Mucosa of rectum (tissue), 2 donors: ENCODE results near the gene RBMS1.
A peak's percentile ranks its signal among the peaks of the same experiment; 100 is the strongest.

Experiments
- H3K27ac ChIP-seq, 2 donors: one replicate each; pipeline ENCODE4 v1.7.0; 2013; ENCODE audit warnings: inconsistent platforms in 2 of 2, low read depth in 2 of 2, low read length in 2 of 2
- H3K27me3 ChIP-seq, 2 donors: one replicate each; pipeline ENCODE4 v1.7.0; 2013; ENCODE audit warnings: low read length in 2 of 2; ENCODE audit not compliant: control insufficient read depth in 2 of 2, insufficient read depth in 2 of 2
- H3K36me3 ChIP-seq, 2 donors: one replicate each; pipeline ENCODE4 v1.7.0; 2013; ENCODE audit warnings: low read length in 2 of 2; ENCODE audit not compliant: control insufficient read depth in 2 of 2, insufficient read depth in 2 of 2
- H3K4me1 ChIP-seq, 2 donors: one replicate each; pipeline ENCODE4 v1.7.0; 2013; ENCODE audit warnings: low read length in 2 of 2, mild to moderate bottlenecking in 1 of 2; ENCODE audit not compliant: control insufficient read depth in 2 of 2, insufficient read depth in 2 of 2
- H3K4me3 ChIP-seq, 2 donors: one replicate each; pipeline ENCODE4 v1.7.0; 2013; ENCODE audit warnings: low read length in 2 of 2
- H3K9ac ChIP-seq, 2 donors: one replicate each; pipeline ENCODE4 v1.7.0; 2013; ENCODE audit warnings: low read length in 2 of 2, low read depth in 1 of 2, mild to moderate bottlenecking in 1 of 2
- H3K9me3 ChIP-seq, 2 donors: one replicate each; pipeline ENCODE4 v1.7.0; 2013; ENCODE audit warnings: low read length in 2 of 2; ENCODE audit not compliant: control insufficient read depth in 2 of 2
- donor health status: healthy.
- donor health status: Normal muscosa, but diverticular disease.

Gene RBMS1

GRCh38 chr2:160390544-160391455, 102.8 kb downstream of the RBMS1 start:
- H3K36me3 ChIP-seq = no peaks in the 10 kb centered on the region
- no peaks in the 10 kb centered on the region for H3K9me3 ChIP-seq
- no peak overlapping the region for H3K9ac ChIP-seq
- H3K4me1 ChIP-seq = peaks cover 6 to 12% of the 10 kb centered on the region in 2 donors
- H3K27me3 ChIP-seq = no peaks in the 10 kb centered on the region
- H3K4me3 ChIP-seq = no peak overlapping the region
- H3K27ac ChIP-seq = no peak overlapping the region

GRCh38 chr2:160389875-160390274, 103.7 kb downstream of the RBMS1 start:
- H3K4me1 ChIP-seq = peaks cover 6 to 12% of the 10 kb centered on the region in 2 donors
- H3K9ac ChIP-seq = no peak overlapping the region
- no peak overlapping the region for H3K4me3 ChIP-seq
- H3K9me3 ChIP-seq = no peaks in the 10 kb centered on the region
- H3K27ac ChIP-seq = no peak overlapping the region
- no peaks in the 10 kb centered on the region for H3K27me3 ChIP-seq
- no peaks in the 10 kb centered on the region for H3K36me3 ChIP-seq

GRCh38 chr2:160388464-160389263, 104.9 kb downstream of the RBMS1 start:
- Histone ChIP-seq H3K4me3 (peak overlapping the region in 1 of 2 donors; percentile 9), H3K27me3 (no peaks in the 10 kb centered on the region), H3K9me3 (no peaks in the 10 kb centered on the region), H3K36me3 (no peaks in the 10 kb centered on the region), H3K27ac (peak overlapping the region; percentile 63 to 73), H3K9ac (no peak overlapping the region), H3K4me1 (peaks cover 6 to 12% of the 10 kb centered on the region in 2 donors)

- Histone ChIP-seq H3K27me3 (peaks cover 0 to 3% of the 10 kb centered on the region in 2 donors), H3K9me3 (no peaks in the 10 kb centered on the region), H3K9ac (no peak overlapping the region), H3K4me3 (peak overlapping the region in 1 of 2 donors; percentile 9), H3K36me3 (no peaks in the 10 kb centered on the region), H3K27ac (peak overlapping the region; percentile 63 to 73), H3K4me1 (peaks cover 6 to 12% of the 10 kb centered on the region in 2 donors)
Measured at GRCh38 chr2:160387558-160388262, 105.9 kb downstream of the RBMS1 start.

GRCh38 chr2:160384791-160385190, 108.8 kb downstream of the RBMS1 start:
- peaks cover 6 to 15% of the 10 kb centered on the region in 2 donors for H3K4me1 ChIP-seq
- peaks cover 0 to 3% of the 10 kb centered on the region in 2 donors for H3K27me3 ChIP-seq
- H3K9me3 ChIP-seq = no peaks in the 10 kb centered on the region
- no peak overlapping the region for H3K4me3 ChIP-seq
- H3K27ac ChIP-seq = no peak overlapping the region
- H3K9ac ChIP-seq = no peak overlapping the region
- H3K36me3 ChIP-seq = no peaks in the 10 kb centered on the region

- H3K36me3 ChIP-seq = no peaks in the 10 kb centered on the region
- no peaks in the 10 kb centered on the region for H3K9me3 ChIP-seq
- no peak overlapping the region for H3K4me3 ChIP-seq
- peak overlapping the region in 1 of 2 donors; percentile 40 for H3K27ac ChIP-seq
- peaks cover 0 to 3% of the 10 kb centered on the region in 2 donors for H3K4me1 ChIP-seq
- no peak overlapping the region for H3K9ac ChIP-seq
- peaks cover 0 to 3% of the 10 kb centered on the region in 2 donors for H3K27me3 ChIP-seq
Measured at GRCh38 chr2:160381425-160381951, 112.1 kb downstream of the RBMS1 start.

GRCh38 chr2:160380611-160381010, 113.0 kb downstream of the RBMS1 start:
- no peak overlapping the region for H3K9ac ChIP-seq
- no peak overlapping the region for H3K4me3 ChIP-seq
- H3K9me3 ChIP-seq = no peaks in the 10 kb centered on the region
- H3K36me3 ChIP-seq = no peaks in the 10 kb centered on the region
- H3K4me1 ChIP-seq = peaks cover 0 to 3% of the 10 kb centered on the region in 2 donors
- no peak overlapping the region for H3K27ac ChIP-seq
- peaks cover 0 to 3% of the 10 kb centered on the region in 2 donors for H3K27me3 ChIP-seq

- Histone ChIP-seq H3K27ac (peak overlapping the region in 1 of 2 donors; percentile 31), H3K4me1 (peaks cover 0 to 3% of the 10 kb centered on the region in 2 donors)
Measured at GRCh38 chr2:160380000-160380570, 113.5 kb downstream of the RBMS1 start.

GRCh38 chr2:160379399-160379798, 114.2 kb downstream of the RBMS1 start:
- Histone ChIP-seq H3K27me3 (peaks cover 0 to 3% of the 10 kb centered on the region in 2 donors), H3K4me1 (peaks cover 0 to 3% of the 10 kb centered on the region in 2 donors), H3K27ac (peak overlapping the region in 1 of 2 donors; percentile 31), H3K9ac (no peak overlapping the region), H3K36me3 (no peaks in the 10 kb centered on the region), H3K4me3 (no peak overlapping the region), H3K9me3 (no peaks in the 10 kb centered on the region)

More at GRCh38 chr2:160380000-160380570, 113.5 kb downstream of the RBMS1 start:
- no peak overlapping the region for H3K4me3 ChIP-seq
- H3K9ac ChIP-seq = no peak overlapping the region
- H3K36me3 ChIP-seq = no peaks in the 10 kb centered on the region
- H3K9me3 ChIP-seq = no peaks in the 10 kb centered on the region
- H3K27me3 ChIP-seq = peaks cover 0 to 3% of the 10 kb centered on the region in 2 donors
